HL-60 (cell line): ENCODE data around the gene OR8D2.
"Not testable (repeated sequence)": the region's sequence is repeated elsewhere in the genome, so short reads cannot be mapped to it uniquely, and the experiment has no call there.

ENCODE experiments used
- CTCF ChIP-seq: IDR thresholded peaks from one replicate; pipeline ENCODE4 v1.5.1; 2011; ENCODE audit warnings: low read length, control low read depth, inconsistent platforms; ENCODE audit not compliant: insufficient read depth
- GABPA ChIP-seq: IDR thresholded peaks from 2 replicates; pipeline ENCODE4 v1.6.1; 2012; ENCODE audit warnings: low read depth
- POLR2AphosphoS5 ChIP-seq: IDR thresholded peaks from 2 replicates; pipeline ENCODE4 v1.6.1; 2012; ENCODE audit warnings: low read depth
- REST ChIP-seq: IDR thresholded peaks from 2 replicates; pipeline ENCODE4 v1.6.1; 2012; ENCODE audit warnings: low read depth; ENCODE audit not compliant: insufficient replicate concordance
- SPI1 ChIP-seq: IDR thresholded peaks from 2 replicates; pipeline ENCODE4 v1.6.1; 2012; ENCODE audit warnings: low read depth, mild to moderate bottlenecking, borderline replicate concordance

GRCh38 chr11:124270886-124271285, 49.1 kb downstream of the OR8D2 start:
- not testable (repeated sequence) for TF ChIP-seq REST, CTCF, POLR2AphosphoS5, SPI1, GABPA
